Stimulated activated CD4-positive, alpha-beta T cell treated with anti-CD3 and anti-CD28 coated beads, Interleukin-15, amount 100 ng/mL, for 48 hours (primary cell): ENCODE results near the gene BACE1.

ENCODE experiments used
- DNase-seq, 2 donors: peaks; one replicate each; pipeline ENCODE4 v3.0.0-alpha.2; 2020; ENCODE audit warnings: low read depth in 2 of 2

The BACE1 gene

GRCh38 chr11:117309310-117309709, 6.7 kb downstream of the BACE1 start:
- no peak for DNase-seq

GRCh38 chr11:117305145-117305544, 10.9 kb downstream of the BACE1 start:
- DNase-seq, result no peak

- no peak for DNase-seq
Measured at GRCh38 chr11:117303646-117304315, 12.3 kb downstream of the BACE1 start.

- no peak for DNase-seq
Measured at GRCh38 chr11:117303101-117303500, 13.0 kb downstream of the BACE1 start.

- DNase-seq, result no peak
Measured at GRCh38 chr11:117302228-117302627, 13.8 kb downstream of the BACE1 start.

- no peak for DNase-seq
Measured at GRCh38 chr11:117300773-117301172, 15.3 kb downstream of the BACE1 start.

- DNase-seq, result no peak
Measured at GRCh38 chr11:117300283-117300663, 15.8 kb downstream of the BACE1 start.

- no peak for DNase-seq
Measured at GRCh38 chr11:117299351-117300282, 16.4 kb downstream of the BACE1 start.

GRCh38 chr11:117298195-117298594, 17.9 kb downstream of the BACE1 start:
- DNase-seq, result no peak

GRCh38 chr11:117296881-117297280, 19.2 kb downstream of the BACE1 start:
- no peak for DNase-seq

- DNase-seq, result no peak
Measured at GRCh38 chr11:117295438-117296137, 20.5 kb downstream of the BACE1 start.

- no peak for DNase-seq
Measured at GRCh38 chr11:117292616-117293015, 23.4 kb downstream of the BACE1 start.

GRCh38 chr11:117290809-117291396, 25.2 kb downstream of the BACE1 start, which contains the start of gene BACE1-AS:
TSS of gene BACE1-AS (plus strand) at chr11:117291346.
- DNase-seq, result no peak

- no peak for DNase-seq
Measured at GRCh38 chr11:117289795-117290194, 26.3 kb downstream of the BACE1 start.

- DNase-seq, result no peak
Measured at GRCh38 chr11:117287668-117288067, 28.4 kb downstream of the BACE1 start.

- no peak for DNase-seq
Measured at GRCh38 chr11:117286588-117286987, 29.5 kb downstream of the BACE1 start.

- no peak for DNase-seq
Measured at GRCh38 chr11:117284053-117284452, 32.0 kb downstream of the BACE1 start.

- DNase-seq, result no peak
Measured at GRCh38 chr11:117282956-117283355, 33.1 kb downstream of the BACE1 start.

GRCh38 chr11:117281869-117282268, 34.2 kb downstream of the BACE1 start:
- DNase-seq, result no peak

GRCh38 chr11:117281159-117281558, 34.9 kb downstream of the BACE1 start:
- no peak for DNase-seq

GRCh38 chr11:117279711-117280376, 36.2 kb downstream of the BACE1 start:
- DNase-seq, result no peak
